GM06990 (cell line): ENCODE results near the gene POLA1.
"Not testable (repeated sequence)": the region's sequence is repeated elsewhere in the genome, so short reads cannot be mapped to it uniquely, and the experiment has no call there.

Source experiments
- DNase-seq: peaks from one replicate; pipeline ENCODE4 v3.0.0-alpha.2; 2011; ENCODE audit not compliant: insufficient read length; ENCODE audit errors: extremely low read depth
- H3K27me3 ChIP-seq: replicated peaks from 2 replicates; pipeline ENCODE4 v1.6.0; 2011; ENCODE audit warnings: low read length; ENCODE audit not compliant: control insufficient read depth, insufficient read depth
- H3K36me3 ChIP-seq: 2 replicates; pipeline ENCODE4 v1.5.1; 2011; ENCODE audit warnings: low read length; ENCODE audit not compliant: control insufficient read depth, insufficient read depth
- H3K4me3 ChIP-seq: replicated peaks from 2 replicates; pipeline ENCODE4 v1.5.1; 2011; ENCODE audit warnings: low read depth, mild to moderate bottlenecking, control low read depth, low read length
- TF ChIP-seq, protein P1 (sequence below): IDR thresholded peaks from 2 replicates; pipeline ENCODE4 v1.5.1; 2011; ENCODE audit warnings: low read length, control low read depth, mild to moderate bottlenecking, inconsistent platforms; ENCODE audit not compliant: insufficient read depth, poor library complexity, severe bottlenecking

Gene POLA1

DNA sequence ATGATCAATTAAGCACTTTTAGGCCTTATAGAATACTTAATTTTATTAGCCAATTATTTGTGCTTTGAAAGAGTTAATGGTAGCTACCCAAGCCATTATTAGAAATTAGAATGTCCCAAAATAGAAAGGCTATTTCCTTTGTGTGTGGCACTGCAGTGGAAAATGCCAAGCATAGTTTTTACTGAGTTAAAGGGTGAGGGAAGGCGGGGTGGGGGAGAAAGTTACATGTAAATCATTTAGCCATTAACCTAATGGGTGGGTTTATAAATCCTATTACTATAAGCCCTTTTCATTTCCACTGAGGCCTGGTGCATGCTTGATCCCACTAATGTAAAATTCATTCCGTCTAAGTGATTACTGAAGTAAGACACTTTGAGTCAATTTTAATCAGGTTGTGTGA, 105.8 kb downstream of the POLA1 start:
- no peak for DNase-seq
- H3K36me3 ChIP-seq, result no peaks in the 10 kb centered on the region
- no peaks in the 10 kb centered on the region for H3K27me3 ChIP-seq
- TF ChIP-seq, protein P1, sequence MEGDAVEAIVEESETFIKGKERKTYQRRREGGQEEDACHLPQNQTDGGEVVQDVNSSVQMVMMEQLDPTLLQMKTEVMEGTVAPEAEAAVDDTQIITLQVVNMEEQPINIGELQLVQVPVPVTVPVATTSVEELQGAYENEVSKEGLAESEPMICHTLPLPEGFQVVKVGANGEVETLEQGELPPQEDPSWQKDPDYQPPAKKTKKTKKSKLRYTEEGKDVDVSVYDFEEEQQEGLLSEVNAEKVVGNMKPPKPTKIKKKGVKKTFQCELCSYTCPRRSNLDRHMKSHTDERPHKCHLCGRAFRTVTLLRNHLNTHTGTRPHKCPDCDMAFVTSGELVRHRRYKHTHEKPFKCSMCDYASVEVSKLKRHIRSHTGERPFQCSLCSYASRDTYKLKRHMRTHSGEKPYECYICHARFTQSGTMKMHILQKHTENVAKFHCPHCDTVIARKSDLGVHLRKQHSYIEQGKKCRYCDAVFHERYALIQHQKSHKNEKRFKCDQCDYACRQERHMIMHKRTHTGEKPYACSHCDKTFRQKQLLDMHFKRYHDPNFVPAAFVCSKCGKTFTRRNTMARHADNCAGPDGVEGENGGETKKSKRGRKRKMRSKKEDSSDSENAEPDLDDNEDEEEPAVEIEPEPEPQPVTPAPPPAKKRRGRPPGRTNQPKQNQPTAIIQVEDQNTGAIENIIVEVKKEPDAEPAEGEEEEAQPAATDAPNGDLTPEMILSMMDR, result no peak
- H3K4me3 ChIP-seq, result no peak overlapping the region

DNA sequence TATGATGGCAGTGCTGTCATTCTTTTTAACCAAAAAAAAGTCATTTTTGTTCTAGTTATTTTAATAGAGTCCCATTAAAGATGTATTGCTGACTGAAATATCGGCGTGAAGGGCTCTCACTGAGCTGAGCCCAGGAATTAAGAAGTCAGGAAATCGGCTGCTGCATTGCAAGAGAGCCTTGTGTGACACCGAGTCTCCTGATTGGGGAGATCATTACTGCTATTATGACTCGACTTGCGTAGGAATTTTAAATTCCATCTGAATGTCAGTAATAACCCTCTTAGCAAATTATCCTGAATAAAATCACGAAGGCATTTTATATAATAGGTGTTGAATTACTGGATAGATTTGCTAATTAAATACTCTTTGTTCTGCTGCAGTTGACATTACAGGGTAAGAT, 111.5 kb downstream of the POLA1 start:
- no peaks in the 10 kb centered on the region for H3K36me3 ChIP-seq

DNA sequence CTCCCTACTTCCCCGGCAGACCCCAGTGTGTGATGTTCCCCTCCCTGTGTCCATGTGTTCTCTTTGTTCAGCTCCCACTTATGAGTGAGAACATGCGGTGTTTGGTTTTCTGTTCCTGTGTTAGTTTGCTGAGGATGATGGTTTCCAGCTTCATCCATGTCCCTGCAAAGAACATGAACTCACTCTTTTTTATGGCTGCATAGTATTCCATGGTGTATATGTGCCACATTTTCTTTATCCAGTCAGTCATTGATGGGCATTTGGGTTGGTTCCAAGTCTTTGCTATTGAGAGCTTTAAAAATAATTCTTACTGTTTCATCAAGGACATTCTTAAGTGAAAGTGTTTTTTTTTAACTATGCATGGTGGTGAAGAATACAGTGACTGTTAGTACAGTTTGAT, 126.1 kb downstream of the POLA1 start:
- H3K27me3 ChIP-seq, H3K4me3 ChIP-seq, H3K36me3 ChIP-seq, DNase-seq: not testable (repeated sequence)

More for the DNA sequence above, 111.5 kb downstream of the POLA1 start:
- Histone ChIP-seq H3K4me3 (no peak overlapping the region), H3K27me3 (no peaks in the 10 kb centered on the region)
- no peak for DNase-seq
- TF ChIP-seq, protein P1, result no peak

- H3K4me3 ChIP-seq, result no peak overlapping the region
- no peaks in the 10 kb centered on the region for H3K27me3 ChIP-seq
- H3K36me3 ChIP-seq, result no peaks in the 10 kb centered on the region; the same call in 1 of the 2 replicates
- DNase-seq, result no peak
- TF ChIP-seq, protein P1, result no peak
Observed at GRCh38 chrX:24828147-24828546, 134.4 kb downstream of the POLA1 start.

DNA sequence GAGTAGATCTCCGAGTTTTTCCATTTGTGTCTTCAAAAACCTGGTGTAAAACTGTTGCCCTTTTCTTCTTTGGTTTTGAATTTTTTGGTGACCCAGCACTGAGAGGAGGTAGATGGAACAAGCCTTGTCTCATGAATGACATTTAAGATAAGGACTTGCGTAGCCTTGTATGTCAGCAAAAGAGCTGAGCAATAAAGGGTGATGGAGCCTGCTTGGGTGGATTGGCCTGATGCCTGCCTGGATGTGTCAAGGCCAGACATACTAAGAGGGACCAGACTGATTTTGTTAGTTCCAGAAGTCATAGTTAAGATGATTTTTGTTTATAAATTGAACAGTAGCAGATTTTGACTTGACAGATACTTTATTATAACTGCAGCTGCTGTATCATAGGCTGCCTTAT, 134.9 kb downstream of the POLA1 start:
- Histone ChIP-seq H3K27me3 (no peaks in the 10 kb centered on the region), H3K4me3 (no peak overlapping the region), H3K36me3 (no peaks in the 10 kb centered on the region; the same call in 1 of the 2 replicates)
- no peak for DNase-seq
- TF ChIP-seq, protein P1, result no peak

DNA sequence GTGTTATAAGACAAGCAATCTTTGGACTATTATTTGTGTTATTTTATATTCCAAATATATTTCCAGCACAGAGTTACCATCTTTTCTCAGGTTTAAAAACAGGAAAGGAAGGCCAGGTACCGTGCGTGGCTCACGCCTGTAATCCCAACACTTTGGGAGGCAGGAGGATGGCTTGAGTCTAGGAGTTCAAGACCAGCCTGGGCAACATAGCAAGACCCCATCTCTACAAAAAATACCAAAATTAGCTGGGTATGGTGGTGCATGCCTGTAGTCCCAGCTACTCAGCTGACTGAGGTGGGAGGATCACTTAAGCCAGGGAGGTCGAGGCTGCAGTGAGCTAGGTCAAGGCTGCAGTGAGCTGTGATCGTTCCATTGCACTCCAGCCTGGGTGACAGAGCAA, 140.0 kb downstream of the POLA1 start:
- H3K36me3 ChIP-seq, result peaks cover 1% of the 10 kb centered on the region; the same call in 1 of the 2 replicates
- no peak for DNase-seq
- TF ChIP-seq, protein P1, result no peak
- no peak overlapping the region for H3K4me3 ChIP-seq
- no peaks in the 10 kb centered on the region for H3K27me3 ChIP-seq
